Stimulated activated CD8-positive, alpha-beta memory T cell treated with anti-CD3 and anti-CD28 coated beads, Interleukin-4, amount 100 ng/mL, for 48 hours (primary cell): Measurements from ENCODE around the gene HOMER1.
"Not testable (repeated sequence)": the region's sequence is repeated elsewhere in the genome, so short reads cannot be mapped to it uniquely, and the experiment has no call there.

Experiments
- DNase-seq: peaks from one replicate; pipeline ENCODE4 v3.0.0-alpha.2; 2020

Gene HOMER1

GRCh38 chr5:79516331-79516730 lies 2.4 kb upstream of the HOMER1 start:
- DNase-seq = not testable (repeated sequence)

GRCh38 chr5:79514391-79515105 lies 614 bp upstream of the HOMER1 start:
- DNase-seq = peak; percentile 92

GRCh38 chr5:79513308-79513703 lies 628 bp downstream of the HOMER1 start:
- DNase-seq = no peak

- DNase-seq = peak; percentile 26
Measured at GRCh38 chr5:79512471-79513307, 1.2 kb downstream of the HOMER1 start.

GRCh38 chr5:79512049-79512448 lies 1.9 kb downstream of the HOMER1 start:
- no peak for DNase-seq

GRCh38 chr5:79510638-79511037 lies 3.3 kb downstream of the HOMER1 start:
- DNase-seq = no peak

GRCh38 chr5:79509244-79509885 lies 4.6 kb downstream of the HOMER1 start:
- no peak for DNase-seq

- DNase-seq = no peak
Measured at GRCh38 chr5:79508794-79509193, 5.1 kb downstream of the HOMER1 start.

GRCh38 chr5:79508354-79508753 lies 5.6 kb downstream of the HOMER1 start:
- no peak for DNase-seq

GRCh38 chr5:79507251-79508205 lies 6.4 kb downstream of the HOMER1 start:
- DNase-seq = no peak

- DNase-seq = no peak
Measured at GRCh38 chr5:79505138-79505537, 8.8 kb downstream of the HOMER1 start.

GRCh38 chr5:79503794-79504495 lies 10.0 kb downstream of the HOMER1 start:
- DNase-seq = no peak

GRCh38 chr5:79499640-79500273 lies 14.2 kb downstream of the HOMER1 start:
- DNase-seq = no peak

- no peak for DNase-seq
Measured at GRCh38 chr5:79495311-79495710, 18.6 kb downstream of the HOMER1 start.

GRCh38 chr5:79493596-79494345 lies 20.2 kb downstream of the HOMER1 start:
- no peak for DNase-seq

- no peak for DNase-seq
Measured at GRCh38 chr5:79491690-79492317, 22.1 kb downstream of the HOMER1 start.

- DNase-seq = no peak
Measured at GRCh38 chr5:79490323-79490936, 23.5 kb downstream of the HOMER1 start.

- DNase-seq = no peak
Measured at GRCh38 chr5:79489773-79490172, 24.2 kb downstream of the HOMER1 start.

GRCh38 chr5:79488775-79489174 lies 25.2 kb downstream of the HOMER1 start:
- DNase-seq = no peak

- no peak for DNase-seq
Measured at GRCh38 chr5:79488058-79488457, 25.9 kb downstream of the HOMER1 start.
